Measurements from ENCODE around the gene PRCD.
"Not testable (repeated sequence)": the region's sequence is repeated elsewhere in the genome, so short reads cannot be mapped to it uniquely, and the experiment has no call there.

DNA sequence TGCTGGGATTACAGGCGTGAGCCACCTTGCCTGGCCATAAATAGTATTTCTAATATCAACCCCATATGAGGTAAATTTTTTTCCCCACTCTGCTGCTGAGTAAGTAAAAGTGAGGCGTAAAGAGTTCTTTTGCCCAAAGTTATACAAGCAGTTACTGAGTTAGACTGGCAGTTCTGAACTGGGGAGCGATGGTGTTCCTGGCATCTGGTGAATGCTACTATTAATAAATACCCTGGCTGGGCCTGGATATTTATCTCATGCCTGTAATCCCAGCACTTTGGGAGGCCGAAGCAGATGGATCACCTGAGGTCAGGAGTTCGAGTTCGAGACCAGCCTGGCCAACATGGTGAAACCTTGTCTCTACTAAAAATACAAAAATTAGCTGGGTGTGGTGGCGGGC, 19.6 kb downstream of the PRCD start:
- TF ChIP-seq POLR2AphosphoS5 (IDR thresholded peaks at IDR 0.05; ENCODE audit: low read depth, low read length); SMC3 (IDR thresholded peaks at IDR 0.05; ENCODE audit: low read depth, low read length); MEF2A (IDR thresholded peaks at IDR 0.05; ENCODE audit: borderline replicate concordance, low read depth); RAD21 (IDR thresholded peaks at IDR 0.05; ENCODE audit: low read length); EP300 (IDR thresholded peaks at IDR 0.05; ENCODE audit: borderline replicate concordance in 1 of 2, low read depth in 1 of 2, low read length in 1 of 2); RXRA (IDR thresholded peaks at IDR 0.05; ENCODE audit: borderline replicate concordance, low read depth); YY1 (IDR thresholded peaks at IDR 0.05; ENCODE audit: low read depth); GATA2 (CRISPR knock-in tag; IDR thresholded peaks at IDR 0.05): not testable (repeated sequence)
- TF ChIP-seq, protein P1, sequence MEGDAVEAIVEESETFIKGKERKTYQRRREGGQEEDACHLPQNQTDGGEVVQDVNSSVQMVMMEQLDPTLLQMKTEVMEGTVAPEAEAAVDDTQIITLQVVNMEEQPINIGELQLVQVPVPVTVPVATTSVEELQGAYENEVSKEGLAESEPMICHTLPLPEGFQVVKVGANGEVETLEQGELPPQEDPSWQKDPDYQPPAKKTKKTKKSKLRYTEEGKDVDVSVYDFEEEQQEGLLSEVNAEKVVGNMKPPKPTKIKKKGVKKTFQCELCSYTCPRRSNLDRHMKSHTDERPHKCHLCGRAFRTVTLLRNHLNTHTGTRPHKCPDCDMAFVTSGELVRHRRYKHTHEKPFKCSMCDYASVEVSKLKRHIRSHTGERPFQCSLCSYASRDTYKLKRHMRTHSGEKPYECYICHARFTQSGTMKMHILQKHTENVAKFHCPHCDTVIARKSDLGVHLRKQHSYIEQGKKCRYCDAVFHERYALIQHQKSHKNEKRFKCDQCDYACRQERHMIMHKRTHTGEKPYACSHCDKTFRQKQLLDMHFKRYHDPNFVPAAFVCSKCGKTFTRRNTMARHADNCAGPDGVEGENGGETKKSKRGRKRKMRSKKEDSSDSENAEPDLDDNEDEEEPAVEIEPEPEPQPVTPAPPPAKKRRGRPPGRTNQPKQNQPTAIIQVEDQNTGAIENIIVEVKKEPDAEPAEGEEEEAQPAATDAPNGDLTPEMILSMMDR (IDR thresholded peaks at IDR 0.05), result not testable (repeated sequence)

Data from SK-N-SH (cell line).